22Rv1 (cell line): ENCODE data around the gene PTPRD.

Experiments used
- ZFX ChIP-seq: fragments of 450-650 bp; IDR thresholded peaks from 2 replicates; pipeline ENCODE4 v1.6.1; 2017; ENCODE audit warnings: antibody characterized with exemption, borderline replicate concordance
- TF ChIP-seq, protein P1 (sequence below): fragments of 450-650 bp; IDR thresholded peaks from 2 replicates; pipeline ENCODE4 v1.5.1; 2017; ENCODE audit warnings: mild to moderate bottlenecking

DNA sequence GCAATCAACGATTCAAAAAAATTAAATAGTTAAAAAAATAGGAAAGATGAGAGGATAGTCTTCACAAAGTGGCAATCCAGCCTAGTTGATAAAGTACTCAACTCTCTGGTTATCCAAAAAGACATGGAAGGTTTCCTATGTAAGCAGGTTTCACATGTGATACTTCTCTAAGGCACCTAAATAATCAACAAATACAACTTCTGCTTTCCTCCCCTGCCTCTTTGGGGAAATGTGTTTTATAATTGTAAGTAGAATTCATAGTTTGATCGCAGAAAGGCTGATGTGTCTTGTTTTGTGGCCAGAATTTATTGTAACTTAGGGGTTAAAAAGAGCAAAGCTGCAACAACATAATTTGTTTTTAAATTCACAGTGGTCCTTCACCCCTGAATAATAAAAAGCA lies 1957.7 kb downstream of the PTPRD start:
- TF ChIP-seq, protein P1, sequence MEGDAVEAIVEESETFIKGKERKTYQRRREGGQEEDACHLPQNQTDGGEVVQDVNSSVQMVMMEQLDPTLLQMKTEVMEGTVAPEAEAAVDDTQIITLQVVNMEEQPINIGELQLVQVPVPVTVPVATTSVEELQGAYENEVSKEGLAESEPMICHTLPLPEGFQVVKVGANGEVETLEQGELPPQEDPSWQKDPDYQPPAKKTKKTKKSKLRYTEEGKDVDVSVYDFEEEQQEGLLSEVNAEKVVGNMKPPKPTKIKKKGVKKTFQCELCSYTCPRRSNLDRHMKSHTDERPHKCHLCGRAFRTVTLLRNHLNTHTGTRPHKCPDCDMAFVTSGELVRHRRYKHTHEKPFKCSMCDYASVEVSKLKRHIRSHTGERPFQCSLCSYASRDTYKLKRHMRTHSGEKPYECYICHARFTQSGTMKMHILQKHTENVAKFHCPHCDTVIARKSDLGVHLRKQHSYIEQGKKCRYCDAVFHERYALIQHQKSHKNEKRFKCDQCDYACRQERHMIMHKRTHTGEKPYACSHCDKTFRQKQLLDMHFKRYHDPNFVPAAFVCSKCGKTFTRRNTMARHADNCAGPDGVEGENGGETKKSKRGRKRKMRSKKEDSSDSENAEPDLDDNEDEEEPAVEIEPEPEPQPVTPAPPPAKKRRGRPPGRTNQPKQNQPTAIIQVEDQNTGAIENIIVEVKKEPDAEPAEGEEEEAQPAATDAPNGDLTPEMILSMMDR, result no peak
- TF ChIP-seq ZFX, result no peak
